SH-SY5Y (cell line): ENCODE results near the gene AMH.
A peak's percentile ranks its signal among the peaks of the same experiment; 100 is the strongest.

Experiments used
- GATA2 ChIP-seq: IDR thresholded peaks from 2 replicates; pipeline ENCODE4 v1.6.1; 2011; ENCODE audit warnings: mild to moderate bottlenecking, low read depth, low read length
- GATA3 ChIP-seq: IDR thresholded peaks from 2 replicates; pipeline ENCODE4 v1.6.1; 2011; ENCODE audit warnings: low read depth, mild to moderate bottlenecking, low read length, moderate library complexity

AMH gene

DNA sequence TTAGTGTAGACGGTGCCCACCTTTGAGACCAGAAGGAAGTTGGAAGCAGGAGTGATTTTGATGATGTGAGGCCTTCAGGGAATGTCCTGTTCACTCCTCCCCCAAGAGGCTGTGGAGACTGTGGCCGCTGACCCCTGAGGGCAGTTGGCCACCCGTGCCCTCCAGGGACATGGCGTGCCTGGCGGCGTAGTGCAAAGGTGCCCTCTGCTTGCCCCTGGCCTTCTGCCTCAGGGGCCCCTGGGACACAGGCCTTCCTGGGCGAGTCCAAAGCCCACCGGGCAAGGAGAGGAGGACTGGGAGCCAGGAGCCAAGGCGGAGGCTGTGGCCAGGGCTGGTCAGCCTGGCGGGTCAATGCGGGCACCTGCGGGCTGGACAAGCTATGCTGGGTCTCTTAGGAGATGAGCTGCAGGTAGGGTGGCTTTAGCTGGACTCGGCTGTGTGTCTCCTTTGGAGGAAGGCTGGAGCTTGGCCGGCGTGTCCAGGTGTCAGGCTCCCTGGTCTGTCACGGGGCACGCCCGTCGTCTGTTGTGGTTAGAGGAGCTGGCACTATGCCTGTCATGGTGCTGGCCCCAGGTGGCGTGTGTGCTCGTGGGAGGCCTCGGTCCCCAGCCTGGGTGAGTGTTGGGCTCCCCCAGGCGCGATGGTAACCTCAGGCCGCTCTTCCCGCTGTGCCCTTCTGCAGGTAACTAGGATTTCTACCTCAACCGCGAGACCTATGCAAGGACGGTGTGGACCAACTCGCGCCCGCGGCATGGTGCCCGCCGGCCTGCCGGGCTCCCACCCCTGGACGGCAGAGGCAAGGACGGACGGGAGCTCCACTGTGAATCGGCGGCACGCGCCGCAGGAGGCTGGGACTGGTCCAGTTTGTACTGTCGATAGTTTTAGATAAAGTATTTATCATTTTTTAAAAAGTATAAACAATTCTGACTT, 19.8 kb upstream of the AMH start:
- TF ChIP-seq GATA2 (no peak), GATA3 (no peak)

DNA sequence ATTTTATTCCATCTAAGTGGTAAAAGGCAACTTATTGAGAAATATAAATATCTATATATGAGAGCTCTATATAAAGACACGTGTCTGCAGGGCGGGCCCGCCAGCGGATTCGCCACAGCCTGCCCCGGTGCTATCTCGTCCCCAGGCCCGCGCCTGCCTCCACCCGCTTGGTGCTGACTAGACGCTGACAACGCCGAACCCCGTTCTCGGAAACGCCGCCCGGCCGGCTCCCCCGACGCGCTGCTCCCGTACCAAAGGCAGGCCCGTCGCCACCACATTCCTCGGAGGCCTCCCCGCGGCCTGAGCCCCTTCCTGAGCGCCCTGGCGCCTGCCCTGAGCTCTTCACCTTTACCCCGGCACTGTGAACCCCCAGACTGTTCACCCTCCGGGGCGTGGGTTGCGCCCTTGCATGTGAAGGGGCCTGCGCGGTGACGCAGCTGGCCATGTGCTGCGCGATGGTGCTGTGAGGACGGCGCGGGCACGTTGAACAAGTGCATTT, 19.0 kb upstream of the AMH start:
- TF ChIP-seq GATA3, result no peak
- TF ChIP-seq GATA2, result no peak

DNA sequence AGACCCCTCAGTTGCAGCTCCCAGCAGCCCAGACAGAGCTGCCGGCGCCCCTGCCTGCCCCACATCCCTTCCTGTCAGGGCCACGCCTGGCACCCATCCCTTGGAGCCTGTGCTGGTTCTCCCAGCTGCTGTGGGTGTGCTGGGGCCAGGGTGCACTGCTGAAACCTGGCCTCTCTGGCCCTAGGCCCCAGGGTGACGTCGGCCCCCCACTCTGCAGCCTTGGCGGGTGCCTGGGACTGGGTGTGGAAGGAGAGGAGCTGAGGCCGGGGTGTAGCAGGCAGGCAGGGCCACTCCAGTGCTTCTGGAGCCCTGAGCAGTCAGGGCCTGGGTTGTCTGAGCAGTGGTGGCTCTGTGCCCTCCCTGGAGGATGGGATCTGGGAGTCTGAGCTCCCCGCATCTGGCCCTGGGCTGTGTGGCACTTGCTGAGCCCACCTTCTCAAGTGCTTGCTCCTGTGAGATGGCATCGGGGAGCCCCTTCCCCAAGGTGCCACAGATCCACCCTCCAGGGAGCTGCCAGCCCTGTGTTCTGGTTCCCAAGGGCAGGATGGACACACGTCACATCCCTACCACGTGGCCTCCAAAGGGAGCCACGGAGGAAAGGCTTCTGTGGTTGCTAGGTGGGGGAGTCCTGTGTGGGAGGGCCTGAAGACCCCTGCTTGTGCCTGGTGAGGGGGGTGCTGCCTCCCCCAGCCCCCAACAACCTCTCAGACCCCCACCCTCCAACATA, 18.2 kb upstream of the AMH start:
- TF ChIP-seq GATA2 (no peak), GATA3 (no peak)

DNA sequence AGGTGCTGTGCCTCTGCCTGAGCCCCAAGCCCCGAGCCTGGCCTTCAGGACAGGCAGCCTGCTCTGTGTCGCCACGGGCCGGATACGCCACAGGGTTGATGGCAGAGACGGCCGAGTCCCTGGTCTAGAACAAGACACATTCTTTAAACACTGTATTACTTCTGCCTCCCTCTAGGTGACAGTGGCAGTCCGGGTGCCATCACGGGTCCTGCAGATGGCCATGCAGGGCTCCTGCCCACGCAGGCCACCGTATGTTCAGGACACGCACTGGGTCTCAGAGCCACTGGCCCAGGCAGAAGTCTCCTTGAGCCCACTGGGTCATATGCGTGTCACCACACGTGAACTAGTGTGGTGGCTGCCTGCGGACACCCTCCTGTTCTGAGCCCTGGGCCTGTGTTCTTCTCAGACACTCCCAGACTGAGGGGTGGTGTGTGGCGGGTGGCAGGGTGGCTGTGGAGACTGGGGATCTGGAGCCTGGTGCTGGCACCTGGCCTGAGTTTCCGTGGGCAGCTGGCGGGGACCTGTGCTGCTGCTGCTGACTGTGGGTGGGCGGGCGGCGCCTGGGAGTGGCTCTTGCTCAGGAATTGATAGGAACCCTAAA, 17.4 kb upstream of the AMH start:
- TF ChIP-seq GATA3 (no peak), GATA2 (no peak)

DNA sequence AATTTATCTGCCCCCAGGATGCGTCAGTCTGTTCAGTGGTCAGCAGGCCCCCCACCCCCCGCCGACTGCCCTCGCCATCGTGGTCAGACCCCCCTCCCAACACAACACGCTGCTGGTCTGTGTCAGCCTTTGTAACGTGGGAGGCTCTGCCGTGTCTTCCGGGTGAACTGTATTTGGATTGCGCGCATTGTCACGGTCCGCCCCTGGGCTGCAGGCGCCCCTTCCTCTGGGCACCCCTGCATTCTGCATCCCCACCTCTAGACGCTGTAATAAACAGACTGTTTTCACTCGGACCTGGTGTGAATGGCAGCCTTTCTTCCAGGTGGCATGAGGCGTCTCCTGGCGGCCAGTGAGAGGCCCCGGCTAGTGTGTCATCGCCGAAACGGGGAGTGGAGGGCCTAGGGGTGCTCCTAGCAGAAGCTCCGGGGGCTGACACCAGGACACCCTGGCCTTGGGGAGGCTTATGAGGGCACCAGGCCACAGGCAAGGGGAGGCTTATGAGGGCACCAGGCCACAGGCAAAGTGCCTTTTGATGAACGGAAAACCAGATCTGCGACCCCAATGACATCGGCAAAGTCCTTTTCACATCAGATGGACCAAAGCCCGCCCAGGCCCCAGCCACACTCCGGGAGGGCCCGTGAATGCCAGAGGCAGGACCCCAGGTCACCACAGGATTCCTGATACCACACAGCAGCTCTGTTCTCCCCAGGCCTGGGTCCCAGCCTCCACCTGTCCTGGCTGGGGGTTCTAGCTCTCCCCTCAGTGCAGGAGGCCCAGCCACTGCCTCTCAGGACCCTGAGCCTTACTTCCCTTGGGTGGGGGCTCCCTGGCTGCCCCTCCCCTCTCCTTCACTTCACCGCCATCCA, 16.6 kb upstream of the AMH start:
- no peak for TF ChIP-seq GATA3
- no peak for TF ChIP-seq GATA2

DNA sequence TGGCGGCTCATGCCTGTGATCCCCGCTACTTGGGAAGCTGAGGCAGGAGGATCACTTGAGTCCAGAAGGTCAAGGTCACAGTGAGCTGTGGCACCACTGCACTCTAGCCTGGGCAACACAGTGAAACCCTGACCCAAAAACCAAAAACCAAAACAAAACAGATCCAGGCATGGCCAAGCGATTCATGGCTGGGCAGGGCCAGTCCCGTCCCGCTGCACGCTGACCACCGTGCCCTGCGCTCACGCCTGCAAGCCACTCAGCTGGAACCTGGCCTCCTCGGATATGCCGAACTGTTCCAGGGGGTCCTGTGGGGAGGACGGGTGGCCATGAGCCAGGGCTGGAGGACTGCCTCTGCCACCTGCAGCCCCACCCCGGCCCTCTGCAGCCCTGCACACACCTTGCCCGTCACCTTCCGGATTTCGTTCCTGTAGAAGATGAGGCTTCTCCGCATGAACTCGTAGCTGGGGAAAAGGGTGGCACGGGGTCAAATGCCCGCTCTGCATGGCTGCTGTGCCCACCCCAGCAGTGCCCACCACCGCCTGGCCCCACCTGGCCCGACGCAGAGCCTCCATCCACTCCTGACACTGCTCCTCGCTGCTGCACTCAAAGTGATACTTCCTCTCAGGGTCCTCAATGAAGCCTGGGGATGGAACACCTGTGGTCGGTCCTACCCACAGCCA, 15.4 kb upstream of the AMH start:
- TF ChIP-seq GATA2 (no peak), GATA3 (no peak)

DNA sequence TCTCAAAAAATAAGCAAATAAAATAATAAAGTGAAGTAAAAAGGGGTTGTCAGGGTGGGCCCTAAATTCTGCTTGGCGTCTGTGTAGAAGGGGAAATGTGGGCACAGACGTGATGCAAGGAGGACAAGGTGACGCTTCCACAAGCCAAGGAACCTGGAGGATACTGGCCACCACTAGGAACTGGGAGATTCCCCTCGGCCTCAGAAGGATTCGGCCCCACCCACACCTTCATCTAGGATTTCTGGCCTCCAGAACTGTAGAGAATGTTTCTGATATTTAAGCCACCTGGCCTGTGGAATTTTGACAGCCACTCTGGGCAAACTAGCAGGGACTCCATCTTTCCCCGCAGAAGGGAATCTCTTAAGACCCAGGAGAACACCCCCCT, 14.1 kb upstream of the AMH start:
- TF ChIP-seq GATA3, result no peak
- TF ChIP-seq GATA2, result no peak

DNA sequence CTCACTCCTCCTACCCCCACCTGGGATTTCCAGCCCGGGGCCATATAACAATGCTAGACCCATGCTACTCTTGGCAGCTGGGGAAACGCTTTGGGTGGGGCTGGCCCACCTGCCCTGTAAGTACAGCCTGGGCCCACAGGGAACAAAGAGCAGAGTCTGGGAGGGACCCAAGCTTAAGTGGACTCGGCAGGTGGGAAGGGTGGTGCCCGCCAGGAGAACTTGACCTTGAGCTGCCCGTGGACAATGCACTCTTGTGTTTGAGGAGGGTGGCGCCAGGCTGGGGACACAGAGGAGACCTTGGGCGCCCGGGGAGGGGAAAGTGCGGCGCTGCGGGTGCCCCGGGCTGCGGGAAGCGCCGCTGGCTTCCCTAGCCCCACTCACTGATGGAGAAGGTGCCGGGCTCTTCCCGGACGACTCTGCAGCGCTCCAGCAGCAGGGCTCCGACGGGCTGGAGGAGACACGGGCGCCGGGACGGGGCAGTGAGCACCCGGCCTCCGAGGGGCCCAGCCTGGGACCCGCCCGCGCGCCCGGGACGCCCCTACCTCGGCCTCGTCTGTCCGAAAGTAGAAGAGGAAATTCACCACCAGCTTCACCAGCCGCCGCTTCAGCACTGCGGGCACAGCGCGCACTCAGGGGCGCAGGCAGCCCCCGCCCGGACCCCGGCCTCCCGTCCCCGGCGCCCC, 13.6 kb upstream of the AMH start:
- no peak for TF ChIP-seq GATA2
- no peak for TF ChIP-seq GATA3

DNA sequence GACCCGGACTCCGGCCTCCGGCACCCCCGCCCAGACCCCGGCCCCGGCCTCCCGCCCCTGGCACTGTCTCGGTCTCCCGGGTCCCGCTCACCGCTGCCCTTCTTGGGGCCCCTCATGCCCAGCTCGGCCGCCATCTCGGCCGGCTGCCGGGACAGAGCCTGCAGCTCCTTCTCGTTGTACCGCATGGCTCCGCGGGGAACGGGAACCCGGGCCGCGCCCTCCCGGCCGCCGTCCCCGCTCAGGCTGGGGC, 13.1 kb upstream of the AMH start:
- no peak for TF ChIP-seq GATA3
- no peak for TF ChIP-seq GATA2

DNA sequence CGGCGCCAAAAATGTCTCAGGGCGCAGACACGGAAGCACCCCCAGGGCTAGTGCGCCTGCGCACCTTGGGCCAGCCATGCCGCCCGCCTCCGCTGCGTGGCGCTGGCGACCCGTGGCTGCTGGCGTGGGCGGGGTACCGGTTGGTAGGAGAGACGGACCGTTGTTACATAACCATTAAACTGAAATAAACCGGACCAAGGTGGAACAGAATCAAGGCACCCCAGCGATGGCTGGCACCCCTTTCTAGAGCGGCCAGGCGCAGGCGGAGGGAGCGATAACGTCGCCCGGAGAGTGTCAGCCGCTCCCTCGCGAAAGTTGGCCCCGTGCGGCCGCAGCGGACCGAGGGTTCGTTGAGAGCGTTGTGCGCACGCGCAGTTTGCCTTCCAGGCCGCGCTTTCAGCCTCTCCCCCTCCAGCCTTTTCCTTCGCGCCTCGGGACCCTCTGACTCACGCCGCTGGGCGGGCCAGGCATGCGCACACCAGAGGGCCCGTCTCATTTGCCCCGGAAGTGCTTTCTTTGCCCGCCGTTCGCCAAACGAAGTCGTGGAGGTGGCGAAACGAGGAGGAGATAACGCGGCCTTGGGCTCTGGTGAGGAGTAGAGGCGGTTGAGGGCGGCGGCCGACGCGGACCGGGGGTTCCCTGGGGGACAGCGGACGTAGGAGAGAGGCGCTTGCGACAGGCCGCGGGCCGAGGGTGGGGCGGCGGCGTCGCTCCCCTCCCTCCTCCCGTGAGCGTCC, 12.6 kb upstream of the AMH start, which contains the start of the genes PLEKHJ1 and SF3A2:
Gene PLEKHJ1 (minus strand): TSS at position 16 of the 737 bp plus-strand sequence. CDS start 81 bp downstream, outside the sequence.
Gene SF3A2 (plus strand): TSS at position 511 of the 737 bp plus-strand sequence. CDS start 6,595 bp downstream, outside the sequence.
- no peak for TF ChIP-seq GATA3
- peak; percentile 37; the same call in 1 of the 2 replicates for TF ChIP-seq GATA2

DNA sequence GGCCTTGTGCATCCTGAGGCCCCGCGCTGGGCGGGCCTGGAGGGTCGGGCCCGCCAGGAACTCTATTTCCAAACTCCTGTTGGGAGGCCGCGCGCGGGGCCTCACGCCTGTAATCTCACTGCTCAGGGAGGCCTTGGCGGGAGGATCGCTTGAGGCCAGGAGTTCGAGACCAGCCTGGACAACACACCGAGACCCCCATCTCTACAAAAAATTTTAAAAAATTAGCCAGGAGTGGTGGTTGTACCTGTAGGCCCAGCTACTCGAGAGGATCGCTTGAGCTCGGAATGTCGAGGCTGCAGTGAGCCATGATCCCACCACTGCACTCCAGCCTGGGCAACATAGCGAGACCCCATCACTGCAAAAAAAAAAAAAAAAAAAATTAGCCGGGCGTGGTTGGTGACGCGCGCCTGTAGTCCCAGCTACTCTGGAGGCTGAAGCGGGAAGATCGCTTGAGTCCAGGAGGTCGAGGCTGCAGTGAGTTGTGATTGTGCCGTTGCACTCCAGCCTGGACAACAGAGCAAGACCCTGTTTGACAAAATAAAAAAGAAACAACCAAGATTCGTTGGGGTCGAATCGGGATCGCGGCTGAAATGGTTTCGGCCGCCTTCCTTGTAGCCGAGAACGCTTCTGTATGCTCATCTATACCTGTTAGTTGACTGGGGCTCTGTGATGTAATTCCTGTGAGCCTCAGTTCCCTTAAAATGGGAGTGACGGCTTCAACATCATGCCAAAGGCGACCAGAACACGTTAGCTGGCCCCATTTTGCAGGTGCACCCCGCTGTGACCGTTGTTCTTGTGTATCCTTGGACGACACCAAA, 11.9 kb upstream of the AMH start:
- no peak for TF ChIP-seq GATA3
- no peak for TF ChIP-seq GATA2
